ENCODE data around the gene TNFSF8.

The TNFSF8 gene

GRCh38 chr9:114864471-114864870 is 65.9 kb downstream of the TNFSF8 start:
- no peak for DNase-seq

- DNase-seq, result no peak
Measured at GRCh38 chr9:114861922-114862605, 68.3 kb downstream of the TNFSF8 start.

- no peak for DNase-seq
Measured at GRCh38 chr9:114861273-114861672, 69.1 kb downstream of the TNFSF8 start.

GRCh38 chr9:114860187-114860586 is 70.2 kb downstream of the TNFSF8 start:
- no peak for DNase-seq

GRCh38 chr9:114856942-114857315 is 73.5 kb downstream of the TNFSF8 start:
- no peak for DNase-seq

- DNase-seq, result no peak
Measured at GRCh38 chr9:114856215-114856941, 74.0 kb downstream of the TNFSF8 start.

GRCh38 chr9:114855488-114855887 is 74.9 kb downstream of the TNFSF8 start:
- no peak for DNase-seq

- DNase-seq, result no peak
Measured at GRCh38 chr9:114854736-114855355, 75.5 kb downstream of the TNFSF8 start.

- DNase-seq, result no peak
Measured at GRCh38 chr9:114853071-114853855, 77.1 kb downstream of the TNFSF8 start.

- DNase-seq, result no peak
Measured at GRCh38 chr9:114852050-114852594, 78.3 kb downstream of the TNFSF8 start.

- no peak for DNase-seq
Measured at GRCh38 chr9:114851306-114851705, 79.1 kb downstream of the TNFSF8 start.
